ENCODE results near the gene IFITM5.
"Not testable (repeated sequence)": the region's sequence is repeated elsewhere in the genome, so short reads cannot be mapped to it uniquely, and the experiment has no call there.

IFITM5 gene

GRCh38 chr11:328516-329100, 29.3 kb upstream of the IFITM5 start:
- not testable (repeated sequence) for DNase-seq (ENCODE audit: low read depth in 1 of 2, low spot score in 1 of 2)

DNA sequence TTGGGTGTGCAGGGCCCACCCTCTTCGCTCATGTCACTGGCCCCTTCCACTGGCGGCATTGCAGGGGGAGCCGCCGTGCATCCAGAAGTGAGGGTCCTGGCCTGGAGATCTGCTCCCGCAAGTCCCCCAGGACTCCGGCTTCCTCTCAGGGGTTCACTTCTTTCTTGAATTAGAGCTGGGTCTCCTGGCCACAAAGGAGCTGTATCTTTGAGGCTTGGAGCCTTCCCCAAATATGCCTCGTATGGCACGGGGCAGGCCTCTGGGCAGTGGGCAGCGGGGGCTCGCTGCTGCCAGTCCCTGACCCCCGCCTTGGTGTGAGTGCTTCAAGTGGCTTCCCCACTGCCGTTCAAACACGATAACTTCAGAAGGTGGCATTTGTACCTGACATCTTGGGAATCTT, 28.7 kb upstream of the IFITM5 start:
- DNase-seq (ENCODE audit: low read depth in 1 of 2, low spot score in 1 of 2) = no peak

- DNase-seq (ENCODE audit: low read depth in 1 of 2, low spot score in 1 of 2) = no peak
These were observed 28.2 kb upstream of the IFITM5 start for GRCh38 chr11:327581-327923.

- no peak for DNase-seq (ENCODE audit: low read depth in 1 of 2, low spot score in 1 of 2)
These were observed 27.7 kb upstream of the IFITM5 start for GRCh38 chr11:326842-327580.

GRCh38 chr11:326592-326841, 27.2 kb upstream of the IFITM5 start:
- no peak for DNase-seq (ENCODE audit: low read depth in 1 of 2, low spot score in 1 of 2)

- DNase-seq (ENCODE audit: low read depth in 1 of 2, low spot score in 1 of 2) = no peak
These were observed 26.7 kb upstream of the IFITM5 start for GRCh38 chr11:325796-326591.

GRCh38 chr11:324593-325517, 25.5 kb upstream of the IFITM5 start:
- DNase-seq (ENCODE audit: low read depth in 1 of 2, low spot score in 1 of 2) = not testable (repeated sequence)

- DNase-seq (ENCODE audit: low read depth in 1 of 2, low spot score in 1 of 2) = no peak
These were observed 24.8 kb upstream of the IFITM5 start for GRCh38 chr11:324156-324555.

DNA sequence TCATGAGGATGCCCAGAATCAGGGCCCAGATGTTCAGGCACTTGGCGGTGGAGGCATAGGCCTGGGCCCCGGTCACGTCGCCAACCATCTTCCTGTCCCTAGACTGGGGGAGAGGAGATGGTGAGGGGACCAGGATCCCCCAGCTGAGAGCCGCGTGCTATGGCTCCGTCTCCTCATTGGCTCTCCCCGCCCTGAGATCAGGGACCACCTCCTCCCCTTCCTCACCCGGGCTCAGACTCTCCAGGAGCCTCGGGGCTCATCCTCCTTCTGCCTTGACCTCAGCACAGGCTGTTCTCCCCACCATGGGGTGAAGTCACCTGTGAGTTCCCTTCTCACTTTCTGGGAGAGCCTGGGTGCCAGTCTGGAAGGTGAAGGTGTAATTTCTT, 20.6 kb upstream of the IFITM5 start:
- not testable (repeated sequence) for DNase-seq (ENCODE audit: low read depth in 1 of 2, low spot score in 1 of 2)

DNA sequence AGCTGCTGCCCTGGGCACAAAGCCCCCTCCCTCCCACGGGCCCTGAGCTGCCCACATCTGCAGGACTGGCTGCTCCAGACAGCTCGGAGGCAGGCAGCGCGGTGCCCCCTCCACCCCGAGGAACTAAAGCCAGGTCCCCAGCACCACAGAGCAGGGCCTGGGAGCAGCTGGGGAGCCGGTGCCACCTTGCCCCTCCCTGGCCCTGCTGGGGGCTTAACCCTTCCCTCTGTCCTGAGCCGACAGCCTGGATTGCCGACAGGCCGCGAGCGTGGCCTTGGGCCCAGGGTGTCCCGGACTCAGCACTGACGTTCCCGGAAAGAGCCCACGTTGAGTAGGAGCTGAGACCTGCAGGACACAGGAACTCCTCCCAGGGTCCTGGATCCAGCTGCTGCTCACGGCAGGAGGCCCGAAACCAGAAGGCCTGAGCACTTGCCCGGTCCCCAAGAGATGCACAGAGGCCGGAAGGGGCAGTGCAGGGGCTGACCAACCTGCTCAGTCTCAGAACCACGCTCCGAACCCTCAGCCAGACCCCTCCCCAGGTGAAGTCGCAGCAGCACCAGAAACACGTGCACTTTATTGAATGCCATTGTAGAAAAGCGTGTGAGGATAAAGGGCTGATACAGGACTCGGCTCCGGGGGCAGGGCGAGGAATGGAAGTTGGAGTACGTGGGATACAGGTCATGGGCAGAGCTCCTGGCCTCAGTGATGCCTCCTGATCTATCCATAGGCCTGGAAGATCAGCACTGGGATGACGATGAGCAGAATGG, 20.0 kb upstream of the IFITM5 start:
- not testable (repeated sequence) for DNase-seq (ENCODE audit: low read depth in 1 of 2, low spot score in 1 of 2)

- not testable (repeated sequence) for DNase-seq (ENCODE audit: low read depth in 1 of 2, low spot score in 1 of 2)
These were observed 19.2 kb upstream of the IFITM5 start for GRCh38 chr11:318405-319120.

- DNase-seq (ENCODE audit: low read depth in 1 of 2, low spot score in 1 of 2) = not testable (repeated sequence)
These were observed 18.5 kb upstream of the IFITM5 start for GRCh38 chr11:317668-318404.

DNA sequence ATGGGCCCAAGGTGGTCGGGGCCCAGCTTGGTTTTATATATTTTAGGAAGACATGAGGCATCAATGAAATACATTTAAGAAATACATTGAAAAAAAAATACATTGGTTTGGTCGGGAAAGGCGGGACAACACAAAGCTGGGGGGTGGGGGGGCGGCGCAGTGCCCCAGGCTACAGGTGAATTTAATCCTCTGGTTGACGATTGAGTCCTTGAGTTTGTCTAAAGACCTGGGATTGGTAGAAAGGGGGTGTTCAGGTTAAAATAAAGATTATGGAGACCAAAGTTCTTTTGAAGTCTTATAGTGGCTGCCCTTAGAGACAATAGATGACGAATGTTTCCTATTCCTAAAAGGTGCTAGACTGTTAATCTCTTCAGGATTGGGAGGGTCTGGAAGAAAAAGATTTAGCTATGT, 17.6 kb upstream of the IFITM5 start:
- DNase-seq (ENCODE audit: low read depth in 1 of 2, low spot score in 1 of 2) = no peak

DNA sequence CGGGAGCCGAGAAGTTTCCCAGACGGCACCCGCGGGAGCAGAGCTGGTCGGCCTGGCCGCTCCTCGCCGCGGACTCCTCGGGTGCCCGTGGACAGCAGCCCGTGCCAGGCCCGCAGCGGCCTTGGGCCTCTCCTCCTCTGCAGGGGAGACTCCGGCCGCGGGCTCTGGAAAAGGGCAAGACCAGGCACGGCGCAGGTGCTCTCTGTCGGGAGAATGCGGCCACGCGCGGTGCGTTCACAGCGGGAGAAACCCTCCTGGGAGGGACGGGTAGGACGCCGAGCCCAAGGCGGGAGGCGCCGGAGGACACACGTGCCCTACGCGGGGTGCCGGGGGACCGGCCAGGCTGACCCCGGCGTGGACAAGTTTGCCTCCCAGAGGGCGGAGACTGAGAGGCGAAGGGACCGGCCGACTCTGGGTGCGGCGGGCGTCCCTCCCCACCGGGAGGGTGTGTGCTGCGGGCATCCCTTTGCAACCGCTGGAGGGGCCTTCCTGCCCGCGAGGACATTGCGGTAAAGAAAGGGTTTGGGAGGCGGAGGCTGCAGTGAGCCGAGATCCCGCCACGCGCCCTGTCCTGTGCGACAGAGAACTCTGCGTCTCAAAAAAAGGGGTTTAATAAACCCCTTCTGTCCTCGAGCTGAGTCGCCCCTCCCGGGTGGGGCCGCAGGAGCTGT, 16.8 kb upstream of the IFITM5 start:
- DNase-seq (ENCODE audit: low read depth in 1 of 2, low spot score in 1 of 2) = no peak

DNA sequence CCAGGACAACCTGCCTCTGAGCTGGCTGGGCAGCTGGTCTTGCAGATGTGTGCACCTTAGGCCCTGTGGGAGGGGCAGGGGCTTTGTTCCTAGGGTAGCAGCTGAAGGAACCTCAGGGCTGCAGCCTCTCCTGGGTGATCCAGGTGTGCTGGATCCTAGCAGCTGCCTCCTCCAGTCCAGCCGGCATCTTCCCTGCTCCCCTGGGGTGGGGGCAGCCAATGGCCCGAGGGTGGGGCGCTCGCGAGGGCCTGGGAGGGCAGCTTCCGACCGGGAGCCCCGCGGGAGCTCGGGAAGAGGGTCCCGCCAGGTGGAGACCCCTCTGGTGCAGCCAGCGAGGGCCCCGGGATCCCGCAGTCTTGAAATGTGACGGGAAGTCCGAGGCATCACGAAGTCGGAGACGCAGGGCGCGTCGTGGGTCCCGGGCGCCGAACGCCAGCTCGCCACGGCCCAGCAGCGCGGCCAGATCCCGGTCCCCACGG, 16.2 kb upstream of the IFITM5 start:
- no peak for DNase-seq (ENCODE audit: low read depth in 1 of 2, low spot score in 1 of 2)

DNA sequence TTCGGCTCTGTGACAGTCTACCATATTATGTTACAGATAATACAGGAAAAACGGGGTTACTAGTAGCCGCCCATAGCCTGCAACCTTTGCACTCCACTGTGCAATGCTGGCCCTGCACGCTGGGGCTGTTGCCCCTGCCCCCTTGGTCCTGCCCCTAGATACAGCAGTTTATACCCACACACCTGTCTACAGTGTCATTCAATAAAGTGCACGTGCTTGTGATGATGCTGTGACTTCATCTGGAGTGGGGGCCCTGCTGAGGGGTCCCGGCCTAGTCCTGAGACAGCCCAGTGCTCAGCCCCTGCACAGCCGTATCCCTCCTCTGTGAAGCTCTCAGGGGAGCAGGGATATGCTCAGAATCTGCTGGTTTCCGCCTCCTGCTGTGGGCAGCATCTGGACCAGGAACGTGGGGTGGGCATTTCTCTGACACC, 15.7 kb upstream of the IFITM5 start:
- no peak for DNase-seq (ENCODE audit: low read depth in 1 of 2, low spot score in 1 of 2)

DNA sequence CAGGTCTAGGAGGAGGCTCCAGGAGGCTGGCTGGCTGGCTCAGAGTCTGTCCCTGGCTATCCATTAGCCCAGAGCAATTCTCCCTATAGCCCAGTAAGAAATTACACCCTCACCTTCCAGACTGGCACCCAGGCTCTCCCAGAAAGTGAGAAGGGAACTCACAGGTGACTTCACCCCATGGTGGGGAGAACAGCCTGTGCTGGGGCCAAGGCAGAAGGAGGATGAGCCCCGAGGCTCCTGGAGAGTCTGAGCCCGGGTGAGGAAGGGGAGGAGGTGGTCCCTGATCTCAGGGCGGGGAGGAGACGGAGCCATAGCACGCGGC, 15.2 kb upstream of the IFITM5 start:
- not testable (repeated sequence) for DNase-seq (ENCODE audit: low read depth in 1 of 2, low spot score in 1 of 2)

DNA sequence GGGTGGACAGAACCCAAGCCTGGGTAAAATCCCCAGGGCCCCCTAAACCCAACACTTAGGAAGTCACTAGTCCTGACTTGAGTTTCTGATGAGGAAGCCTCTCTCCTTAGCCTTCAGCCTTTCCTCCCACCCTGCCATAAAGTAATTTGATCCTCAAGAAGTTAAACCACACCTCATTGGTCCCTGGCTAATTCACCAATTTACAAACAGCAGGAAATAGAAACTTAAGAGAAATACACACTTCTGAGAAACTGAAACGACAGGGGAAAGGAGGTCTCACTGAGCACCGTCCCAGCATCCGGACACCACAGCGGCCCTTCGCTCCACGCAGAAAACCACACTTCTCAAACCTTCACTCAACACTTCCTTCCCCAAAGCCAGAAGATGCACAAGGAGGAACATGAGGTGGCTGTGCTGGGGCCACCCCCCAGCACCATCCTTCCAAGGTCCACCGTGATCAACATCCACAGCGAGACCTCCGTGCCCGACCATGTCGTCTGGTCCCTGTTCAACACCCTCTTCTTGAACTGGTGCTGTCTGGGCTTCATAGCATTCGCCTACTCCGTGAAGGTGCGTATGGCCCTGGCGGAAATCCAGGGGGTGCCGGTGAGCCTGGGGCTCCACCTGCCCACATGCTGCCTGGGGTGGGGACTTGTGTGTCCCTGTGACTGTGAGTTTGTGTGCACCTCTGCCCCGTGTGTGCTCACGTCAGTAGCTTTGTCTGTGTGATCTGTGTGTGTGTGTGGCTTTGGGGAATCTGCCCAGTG, 14.6 kb upstream of the IFITM5 start, which contains the start of gene IFITM1:
Gene IFITM1, plus strand, starts transcription at position 254 of the 767 bp plus-strand sequence. Its CDS starts 131 bp downstream, at position 385.
- no peak for DNase-seq (ENCODE audit: low read depth in 1 of 2, low spot score in 1 of 2)

All from activated T-helper 1 cell treated with anti-CD3 and anti-CD28 coated beads, Interleukin-2, amount 50 U/mL, for 16 hours (primary cell).